IMR-90 (cell line): ENCODE measurements around the gene RIMBP2. TPM values are rescaled to one million over a fixed set of nuclear protein-coding genes. Genes with fewer than 3 reads are reported as not detected.

Source experiments
- ATAC-seq: fragments of 200-7000 bp; cut with Tn5 transposase; 2 replicates; pipeline ENCODE4 v1.9.1; 2020; ENCODE audit warnings: low read depth, mild to moderate bottlenecking, moderate library complexity
- BruUV-seq: library from RNA; stranded (reverse); fragments of 400-500 nt; replicated peaks from 2 replicates; lab custom pipeline; 2021; lab: Mats Ljungman, UMichigan
- CTCF ChIA-PET: fragments of 300-600 bp; formaldehyde crosslinking; extraction: SDS; loops from one replicate; lab custom pipeline; 2021; ENCODE audit warnings: antibody characterized with exemption; lab: Yijun Ruan, JAX
- POLR2A ChIA-PET: fragments of 300-600 bp; sonication (Branson Sonifier 250); formaldehyde crosslinking; loops from one replicate; lab custom pipeline; 2022; ENCODE audit warnings: antibody characterized with exemption; ENCODE audit not compliant: unreplicated experiment; lab: Charles Lee
- DNase-seq: peaks from one replicate; pipeline ENCODE4 v3.0.0; 2013
- H2AFZ ChIP-seq: replicated peaks from 2 replicates; pipeline ENCODE3; 2013; ENCODE audit warnings: low read length, mild to moderate bottlenecking; ENCODE audit not compliant: poor library complexity
- H2AK5ac ChIP-seq: 2 replicates; pipeline ENCODE4 v1.6.1; 2013; ENCODE audit warnings: low read depth, low read length, inconsistent platforms
- H2AK9ac ChIP-seq: replicated peaks from 2 replicates; pipeline ENCODE3; 2013; ENCODE audit warnings: mild to moderate bottlenecking, low read depth, low read length, moderate library complexity; ENCODE audit not compliant: poor library complexity
- H2BK120ac ChIP-seq: 2 replicates; pipeline ENCODE4 v1.6.1; 2013; ENCODE audit warnings: low read depth, low read length, inconsistent platforms
- H2BK15ac ChIP-seq: 3 replicates; pipeline ENCODE4 v1.6.1; 2013; ENCODE audit warnings: low read depth, low read length, inconsistent platforms
- H2BK20ac ChIP-seq: 2 replicates; pipeline ENCODE4 v1.6.1; 2013; ENCODE audit warnings: low read depth, mild to moderate bottlenecking, inconsistent platforms, low read length, moderate library complexity
- H2BK5ac ChIP-seq: 2 replicates; pipeline ENCODE4 v1.6.1; 2013; ENCODE audit warnings: mild to moderate bottlenecking, low read depth, low read length, inconsistent platforms; ENCODE audit not compliant: poor library complexity, severe bottlenecking
- H3K14ac ChIP-seq: replicated peaks from 2 replicates; pipeline ENCODE4 v1.6.1; 2013; ENCODE audit warnings: low read depth, low read length, inconsistent platforms
- H3K18ac ChIP-seq: 2 replicates; pipeline ENCODE4 v1.6.1; 2013; ENCODE audit warnings: low read depth, low read length, control low read depth
- H3K23ac ChIP-seq: 2 replicates; pipeline ENCODE4 v1.6.1; 2013; ENCODE audit warnings: low read depth, low read length, inconsistent platforms
- H3K27ac ChIP-seq: 2 replicates; pipeline ENCODE4 v1.5.1; 2013; ENCODE audit warnings: mild to moderate bottlenecking, control low read depth, low read length; ENCODE audit not compliant: insufficient read depth
- H3K27me3 ChIP-seq: 2 replicates; pipeline ENCODE4 v1.6.1; 2013; ENCODE audit warnings: low read length; ENCODE audit not compliant: control insufficient read depth, insufficient read depth
- H3K36me3 ChIP-seq: 2 replicates; pipeline ENCODE4 v1.6.1; 2013; ENCODE audit warnings: low read length, mixed read lengths; ENCODE audit not compliant: control insufficient read depth, insufficient read depth
- H3K4ac ChIP-seq: 2 replicates; pipeline ENCODE4 v1.6.1; 2013; ENCODE audit warnings: low read depth, low read length, inconsistent platforms
- H3K4me1 ChIP-seq: 2 replicates; pipeline ENCODE4 v1.6.1; 2013; ENCODE audit warnings: low read length, mixed read lengths; ENCODE audit not compliant: control insufficient read depth, insufficient read depth
- H3K4me2 ChIP-seq: 2 replicates; pipeline ENCODE4 v1.6.1; 2013; ENCODE audit warnings: low read depth, mild to moderate bottlenecking, control low read depth, low read length, moderate library complexity
- H3K4me3 ChIP-seq: 2 replicates; pipeline ENCODE4 v1.5.1; 2013; ENCODE audit warnings: low read depth, mild to moderate bottlenecking, control low read depth, low read length, moderate library complexity; ENCODE audit not compliant: insufficient read depth
- H3K56ac ChIP-seq: 2 replicates; pipeline ENCODE4 v1.6.1; 2013; ENCODE audit warnings: low read length, inconsistent platforms; ENCODE audit not compliant: insufficient read depth; ENCODE audit errors: extremely low read depth
- H3K79me1 ChIP-seq, 2 experiments: 2 replicates each; pipeline ENCODE4 v1.6.1; 2013; ENCODE audit warnings: low read length in 2 of 2, inconsistent platforms in 1 of 2, low read depth in 1 of 2
- H3K9ac ChIP-seq: 2 replicates; pipeline ENCODE4 v1.6.1; 2013; ENCODE audit warnings: low read depth, low read length, control low read depth
- H3K9me1 ChIP-seq: 2 replicates; pipeline ENCODE4 v1.6.1; 2013; ENCODE audit warnings: low read length, inconsistent platforms; ENCODE audit not compliant: insufficient read depth
- H3K9me3 ChIP-seq: 2 replicates; pipeline ENCODE4 v1.6.1; 2013; ENCODE audit warnings: low read length; ENCODE audit not compliant: control insufficient read depth, insufficient read depth
- H4K20me1 ChIP-seq: 2 replicates; pipeline ENCODE4 v1.6.1; 2013; ENCODE audit warnings: low read length, inconsistent platforms; ENCODE audit not compliant: insufficient read depth
- H4K5ac ChIP-seq: 2 replicates; pipeline ENCODE4 v1.6.1; 2013; ENCODE audit warnings: mild to moderate bottlenecking, low read depth, low read length, control low read depth
- H4K8ac ChIP-seq, 2 experiments: 2 replicates each; pipeline ENCODE4 v1.6.1; 2013; ENCODE audit warnings: low read depth in 2 of 2, low read length in 2 of 2, control low read depth in 1 of 2, inconsistent platforms in 1 of 2
- H4K91ac ChIP-seq: 2 replicates; pipeline ENCODE4 v1.6.1; 2013; ENCODE audit warnings: low read depth, low read length, inconsistent platforms; ENCODE audit not compliant: insufficient read depth
- CEBPB ChIP-seq: IDR thresholded peaks from 2 replicates; pipeline ENCODE4 v1.6.1; 2012; ENCODE audit warnings: low read depth, low read length, improper control_type of control experiment
- CHD1 ChIP-seq: IDR thresholded peaks from 2 replicates; pipeline ENCODE4 v1.6.1; 2012; ENCODE audit warnings: low read depth, low read length, improper control_type of control experiment
- FOS ChIP-seq: fragments of 150-350 bp; IDR thresholded peaks from 2 replicates; pipeline ENCODE4 v1.6.1; 2016; ENCODE audit warnings: low read depth, low read length
- MAFK ChIP-seq: IDR thresholded peaks from 2 replicates; pipeline ENCODE4 v1.6.1; 2012; ENCODE audit warnings: low read depth, low read length, improper control_type of control experiment
- MAZ ChIP-seq: IDR thresholded peaks from 2 replicates; pipeline ENCODE4 v1.6.1; 2012; ENCODE audit warnings: low read depth, mild to moderate bottlenecking, low read length, improper control_type of control experiment, moderate library complexity, borderline replicate concordance
- NFE2L2 ChIP-seq: fragments of 150-350 bp; IDR thresholded peaks from 2 replicates; pipeline ENCODE4 v1.6.1; 2016; ENCODE audit warnings: low read depth, mild to moderate bottlenecking, low read length
- POLR2A ChIP-seq: IDR thresholded peaks from 2 replicates; pipeline ENCODE4 v1.6.1; 2012; ENCODE audit warnings: mild to moderate bottlenecking, low read depth, low read length
- WGBS, 2 experiments: methylation state at CpG; one replicate each; pipeline versions ENCODE4 v1.1.5 to v1.1.7; 2013; ENCODE audit warnings: missing lambda C conversion rate in 2 of 2; ENCODE audit not compliant: insufficient read length in 1 of 2; ENCODE audit errors: extremely low coverage in 2 of 2; 5-methylcytosine and 5-hydroxymethylcytosine counted together
- dilution Hi-C: fragments of 300-500 bp; cut with HindIII; formaldehyde crosslinking; loops from one replicate; pipeline ENCODE4 v1.14.3; 2018; ENCODE audit warnings: low sequenced_read_pairs; ENCODE audit not compliant: unreplicated experiment
- in situ Hi-C: fragments of 300-500 bp; cut with MboI; formaldehyde crosslinking; loops from 3 replicates; pipeline ENCODE4 v1.14.3; 2019; ENCODE audit warnings: low sequenced_read_pairs, inconsistent platforms, mixed read lengths
- intact Hi-C: fragments of 100-400 bp; cut with micrococcal nuclease; formaldehyde crosslinking; loops from 2 replicates; pipeline ENCODE4 v1.10.0; 2022
- polyA plus RNA-seq, 3 experiments: library from polyadenylated mRNA; depleted of rRNA; stranded (reverse); fragments of >200 nt; gene quantifications; 2 replicates each; pipeline ENCODE4 v1.2.3, GENCODE V29; 2012; ENCODE audit warnings: low replicate concordance in 1 of 3
- total RNA-seq: library from RNA; depleted of rRNA; stranded (reverse); fragments of >200 nt; gene quantifications from 2 replicates; pipeline ENCODE4 v1.2.3, GENCODE V29; 2012

The RIMBP2 gene
- total and polyA plus RNA-seq, 2 of the 4 experiments (the other 2 are of a cell fraction) = not detected

- no peak overlapping the region for H2BK15ac ChIP-seq
- H3K18ac ChIP-seq = no peak overlapping the region
- in situ Hi-C loops = no loop called here
- dilution Hi-C loops = no loop called here
- H4K20me1 ChIP-seq = no peaks in the 10 kb centered on the region
- no peak overlapping the region for H4K5ac ChIP-seq
- no peak overlapping the region for H4K8ac ChIP-seq
- no peaks in the 10 kb centered on the region for H3K9me1 ChIP-seq
- no peaks in the 10 kb centered on the region for H3K79me1 ChIP-seq
- no peak overlapping the region for H3K9ac ChIP-seq
- H2AK5ac ChIP-seq = no peak overlapping the region
- H3K4me2 ChIP-seq = no peak overlapping the region
- H2AFZ ChIP-seq = no peak overlapping the region
- H3K36me3 ChIP-seq = no peaks in the 10 kb centered on the region
- no peak overlapping the region for H4K91ac ChIP-seq
- H3K14ac ChIP-seq = no peak overlapping the region
- H3K23ac ChIP-seq = no peak overlapping the region
- ATAC-seq (no peak), DNase-seq (no peak)
- H3K27ac ChIP-seq = no peak overlapping the region
- H3K4ac ChIP-seq = no peak overlapping the region
- no peak overlapping the region for H2AK9ac ChIP-seq
- no peak overlapping the region for H2BK120ac ChIP-seq
- intact Hi-C loops = no loop called here
- no peak overlapping the region for H2BK5ac ChIP-seq
- no peaks in the 10 kb centered on the region for H3K27me3 ChIP-seq
- ChIA-PET CTCF (no interaction called here), POLR2A (no interaction called here)
- no peaks in the 10 kb centered on the region for H3K4me1 ChIP-seq
- no peak for TF ChIP-seq MAZ
- TF ChIP-seq MAFK = no peak
- no peak for TF ChIP-seq CEBPB
- TF ChIP-seq FOS = no peak
- no peak for TF ChIP-seq NFE2L2
- no peak for TF ChIP-seq CHD1
- TF ChIP-seq POLR2A = no peak
- no peak overlapping the region for H3K56ac ChIP-seq
- BruUV-seq = no TSS peak
- WGBS, 2 experiments = 0% methylated on average over 1 of the region's 8 CpGs; no CpG with 5 or more reads in 1 of the 2 experiments
- no peak overlapping the region for H2BK20ac ChIP-seq
- peaks cover 46% of the 10 kb centered on the region for H3K9me3 ChIP-seq
- no peak overlapping the region for H3K4me3 ChIP-seq
Observed at GRCh38 chr12:130669797-130670196, 46.3 kb downstream of the RIMBP2 start.
